DOHH2 (cell line): Measurements from ENCODE around the gene AASDHPPT.

Experiments used
- CTCF ChIP-seq: fragments of 200-600 bp; sonication (generic); IDR thresholded peaks from one replicate; pipeline ENCODE4 v1.5.1; 2014; ENCODE audit warnings: antibody characterized with exemption, mild to moderate bottlenecking, low read depth, low read length; ENCODE audit not compliant: poor library complexity, severe bottlenecking
- EZH2phosphoT487 ChIP-seq: fragments of 200-600 bp; sonication (generic); IDR thresholded peaks from 2 replicates; pipeline ENCODE4 v1.6.1; 2017; ENCODE audit warnings: borderline replicate concordance, mild to moderate bottlenecking, antibody characterized with exemption, low read length, moderate library complexity, mixed read lengths

GRCh38 chr11:106132582-106133354 lies 55.3 kb downstream of the AASDHPPT start:
- TF ChIP-seq CTCF = no peak
- TF ChIP-seq EZH2phosphoT487 = no peak
